Gastroesophageal sphincter (tissue), 4 donors: ENCODE results near the gene GPR183. TPM values are rescaled to one million over a fixed set of nuclear protein-coding genes. Genes with fewer than 3 reads are reported as not detected.

ENCODE experiments used
- ATAC-seq: fragments of 150-250 bp; one replicate; pipeline ENCODE4 v1.9.1; 2016; ENCODE audit warnings: mild to moderate bottlenecking, moderate library complexity
- H3K27ac ChIP-seq, 4 donors: fragments of 200-600 bp; sonication (generic) in 3 of 4; 1 replicate in 3 of 4; 2 replicates in 1 of 4; pipeline ENCODE4 v1.5.1; 2016 to 2019
- H3K27me3 ChIP-seq: fragments of 200-600 bp; sonication (generic); one replicate; pipeline ENCODE4 v1.5.1; 2019
- H3K36me3 ChIP-seq, 2 donors: fragments of 200-600 bp; sonication (generic); one replicate each; pipeline ENCODE4 v1.5.1; 2019; ENCODE audit warnings: control low read depth in 1 of 2
- H3K4me1 ChIP-seq, 3 donors: fragments of 200-600 bp; sonication (generic); 1 replicate in 2 of 3; 2 replicates in 1 of 3; pipeline ENCODE4 v1.5.1; 2016 to 2019; ENCODE audit warnings: control low read depth in 2 of 3
- H3K4me3 ChIP-seq, 2 donors: fragments of 200-600 bp; sonication (generic); one replicate each; pipeline ENCODE4 v1.5.1; 2019; ENCODE audit warnings: mild to moderate bottlenecking in 1 of 2, moderate library complexity in 1 of 2
- H3K9me3 ChIP-seq, 3 donors: fragments of 200-600 bp; sonication (generic); one replicate each; pipeline ENCODE4 v1.5.1; 2017 to 2019; ENCODE audit warnings: control low read depth in 2 of 3
- CTCF ChIP-seq, 4 experiments: fragments of 200-600 bp in 2 of 4; fragments of 450-650 bp in 2 of 4; sonication (generic) in 1 of 4; IDR thresholded peaks; one replicate each; pipeline ENCODE4 v1.5.1; 2017 to 2019; ENCODE audit warnings: antibody characterized with exemption in 4 of 4, mild to moderate bottlenecking in 2 of 4, moderate library complexity in 2 of 4
- EP300 ChIP-seq: sonication (generic); formaldehyde crosslinking; IDR thresholded peaks from one replicate; pipeline ENCODE4 v1.6.1; 2017; ENCODE audit warnings: antibody characterized with exemption, mild to moderate bottlenecking
- POLR2A ChIP-seq, 2 donors: fragments of 450-650 bp; IDR thresholded peaks; one replicate each; pipeline ENCODE4 v1.6.1; 2017; ENCODE audit warnings: antibody characterized with exemption in 2 of 2, mild to moderate bottlenecking in 2 of 2, moderate library complexity in 1 of 2
- POLR2AphosphoS5 ChIP-seq: sonication (generic); formaldehyde crosslinking; IDR thresholded peaks from one replicate; pipeline ENCODE4 v1.6.1; 2017; ENCODE audit warnings: antibody characterized with exemption
- WGBS, 2 donors: methylation state at CpG; one replicate each; pipeline ENCODE4 v1.1.5; 2018; ENCODE audit warnings: low coverage in 1 of 2; 5-methylcytosine and 5-hydroxymethylcytosine counted together
- small RNA-seq, 4 donors: library from RNA; depleted of rRNA; stranded (forward); fragments of <200 nt; gene quantifications; one replicate each; pipeline ENCODE3, GENCODE V24; 2016
- total RNA-seq, 4 donors: library from RNA; depleted of rRNA; stranded (reverse); fragments of >200 nt; gene quantifications; one replicate each; pipeline ENCODE4 v1.1.0, GENCODE V29; 2016

The GPR183 gene
- total RNA-seq, 4 donors from 2014 or later = 11.5 to 23.8 (median 18.1) TPM

DNA sequence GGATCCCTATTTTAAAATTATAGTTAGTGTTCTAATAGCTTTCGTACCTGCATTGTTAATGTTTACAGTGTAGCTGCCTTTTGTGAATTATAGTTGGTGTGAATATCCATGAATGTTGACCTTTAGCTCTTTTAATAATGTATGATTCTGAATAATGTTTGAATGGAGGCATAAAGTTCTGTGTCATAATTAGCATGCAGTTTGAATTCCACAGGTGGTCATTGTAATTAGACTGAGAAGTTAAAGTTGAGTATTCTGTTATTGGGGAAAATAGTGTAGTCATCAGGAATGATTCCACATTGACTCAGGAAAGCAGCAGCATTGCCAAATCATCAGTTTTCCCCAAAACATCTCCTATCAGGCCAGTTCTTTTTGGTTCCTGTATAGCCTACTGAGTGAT lies 61.1 kb downstream of the GPR183 start:
- Histone ChIP-seq H3K9me3 (no peaks in the 10 kb centered on the region), H3K27me3 (no peaks in the 10 kb centered on the region), H3K4me1 (no peaks in the 10 kb centered on the region), H3K36me3 (peaks cover 0 to 49% of the 10 kb centered on the region in 2 donors), H3K4me3 (no peak overlapping the region), H3K27ac (no peak overlapping the region)
- WGBS, 2 donors = 87 to 92% methylated on average over 1 of the region's 1 CpG
- ATAC-seq = no peak
- TF ChIP-seq POLR2AphosphoS5 (no peak), CTCF (IDR thresholded peaks at IDR 0.05) (no peak), EP300 (no peak), POLR2A (IDR thresholded peaks at IDR 0.05) (no peak)

Small RNAs within 50 kb of the gene (small RNA-seq; reads per million reads assigned to genes)
- gene MIR623 = 0 reads per million in 4 donors

Other genes starting within 250 kb of the GPR183 start
- gene UBAC2, start 106.5 kb downstream of the GPR183 start, total RNA-seq = 10 to 100 TPM; 45.0 to 59.6 (median 52.2) TPM
- not detected for gene GPR18, start 49.0 kb downstream of the GPR183 start, total RNA-seq
- gene TM9SF2, start 194.1 kb upstream of the GPR183 start, total RNA-seq = 100 to 1,000 TPM in 1 of 4 donors, 10 to 100 TPM in 3; 63.9 to 114 (median 71.7) TPM